HG03460 (cell line): ENCODE measurements around the gene KCNK4.
"Not testable (repeated sequence)": the region's sequence is repeated elsewhere in the genome, so short reads cannot be mapped to it uniquely, and the experiment has no call there.

Experiments
- ATAC-seq: cut with Tn5 transposase; IDR thresholded peaks from one replicate; pipeline ENCODE4 v1.9.1; 2021; ENCODE audit not compliant: unreplicated experiment

Gene KCNK4

GRCh38 chr11:64291262-64291751, at the start of gene KCNK4:
TSS of gene KCNK4 (plus strand) at chr11:64291302. CDS start at chr11:64293019, 1,717 bp downstream.
- ATAC-seq, result no peak

- ATAC-seq, result peak; percentile 51
These were observed 49.4 kb upstream of the KCNK4 start for GRCh38 chr11:64241491-64242374.

DNA sequence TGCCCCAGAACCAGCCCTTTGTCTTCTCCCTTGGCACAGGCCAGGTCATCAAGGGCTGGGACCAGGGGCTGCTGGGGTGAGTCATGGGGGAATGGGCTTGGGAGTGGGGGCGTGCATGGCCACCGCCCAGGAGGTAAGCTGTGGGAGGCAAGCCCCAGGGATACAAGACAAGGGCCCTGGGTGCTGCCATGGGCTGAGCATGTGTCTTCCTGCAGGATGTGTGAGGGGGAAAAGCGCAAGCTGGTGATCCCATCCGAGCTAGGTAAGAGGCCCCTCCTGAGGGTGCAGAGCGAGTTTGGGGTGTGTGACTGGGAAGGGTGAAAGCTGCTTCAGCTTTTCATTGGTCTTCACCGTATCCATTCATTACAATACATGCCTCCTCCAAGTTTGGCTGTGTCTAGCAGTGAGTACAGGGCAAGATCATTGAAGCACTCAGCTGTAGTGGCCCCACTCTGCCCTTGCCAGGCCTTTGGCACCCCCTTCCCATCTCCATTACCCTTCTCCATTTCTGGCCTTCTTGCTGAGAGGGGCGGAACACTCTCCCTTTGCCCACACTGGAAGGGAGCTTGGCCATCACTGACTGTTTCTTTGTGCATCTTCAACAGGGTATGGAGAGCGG, 47.8 kb upstream of the KCNK4 start:
- ATAC-seq, result no peak

DNA sequence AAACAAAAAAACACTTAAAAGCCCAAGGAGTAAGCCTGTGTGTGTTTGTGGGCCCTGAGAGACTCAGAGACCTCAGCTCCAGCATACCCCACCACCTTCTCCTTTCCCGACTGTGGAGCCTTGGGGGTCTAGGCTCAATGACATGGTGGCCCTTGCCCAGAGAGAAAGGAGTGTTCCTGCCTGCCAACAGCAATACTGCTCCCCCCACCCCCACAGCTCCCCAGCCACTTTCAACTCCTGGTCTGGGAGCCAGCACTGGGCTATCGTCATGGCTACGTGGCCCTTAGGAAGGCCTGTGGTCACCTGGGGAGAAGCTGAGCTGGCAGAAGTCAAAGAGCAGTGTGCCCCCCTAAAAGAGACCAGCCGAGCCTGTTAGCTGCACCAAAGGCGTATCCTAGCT, 47.0 kb upstream of the KCNK4 start:
- no peak for ATAC-seq

DNA sequence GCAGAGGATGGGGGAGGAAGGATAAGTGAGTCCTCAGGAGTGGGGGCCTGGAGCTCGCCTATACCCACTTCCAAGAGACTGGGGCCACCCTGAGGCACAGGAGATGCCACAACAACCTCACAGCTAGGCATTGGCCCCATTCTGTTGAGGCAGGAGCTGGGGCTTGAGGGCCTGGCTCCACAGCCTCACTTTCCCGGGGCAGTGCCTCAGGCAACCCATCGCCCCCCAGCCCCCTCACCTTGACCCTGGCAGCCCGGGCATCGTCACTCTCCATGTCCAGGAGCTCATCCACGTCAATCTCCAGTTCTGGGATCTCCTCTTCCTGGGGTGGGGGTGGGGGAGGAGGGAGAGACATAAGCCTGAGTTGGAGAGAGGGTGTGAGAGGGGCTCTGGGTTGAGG, 46.1 kb upstream of the KCNK4 start:
- ATAC-seq, result no peak

DNA sequence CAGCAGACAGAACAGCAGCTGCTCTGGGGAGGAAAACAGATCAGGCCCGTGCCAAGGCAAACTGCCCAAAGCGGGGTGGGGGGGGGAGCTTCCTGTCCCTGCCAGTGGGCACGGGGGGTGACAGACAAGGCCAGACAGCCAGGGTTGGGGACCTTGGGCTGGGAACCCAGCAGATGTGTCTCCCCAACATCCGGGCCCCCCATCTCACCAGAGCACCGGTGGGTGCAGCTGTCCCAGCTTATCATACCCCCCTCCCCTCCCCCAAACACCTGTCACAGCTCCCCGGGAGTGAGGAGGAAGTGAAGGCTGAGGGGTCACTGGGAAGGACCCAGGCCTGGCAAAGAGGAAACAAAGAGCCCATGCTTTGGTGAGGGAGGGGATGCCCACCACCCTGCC, 45.7 kb upstream of the KCNK4 start:
- no peak for ATAC-seq

GRCh38 chr11:64245797-64246620, 45.1 kb upstream of the KCNK4 start:
- ATAC-seq, result no peak

DNA sequence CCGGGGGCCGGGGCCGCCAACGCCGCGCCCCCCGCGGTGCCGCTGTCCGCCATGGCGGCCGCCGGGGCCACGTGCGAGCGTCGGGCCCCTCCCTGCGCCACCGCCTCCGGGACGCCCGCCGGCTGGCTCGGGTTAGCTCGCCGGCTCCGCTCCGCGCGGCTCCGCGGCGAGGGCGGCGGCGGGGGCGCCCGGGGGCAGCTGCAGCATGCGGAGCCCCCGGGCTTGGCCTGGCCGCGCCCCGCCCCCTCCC, 44.6 kb upstream of the KCNK4 start:
- not testable (repeated sequence) for ATAC-seq

- ATAC-seq, result no peak
These were observed 44.0 kb upstream of the KCNK4 start, which contains the start of gene PPP1R14B for GRCh38 chr11:64246871-64247728. TSS of gene PPP1R14B (minus strand) at chr11:64246943. CDS start at chr11:64246673, 270 bp downstream.

- ATAC-seq, result no peak
These were observed 43.2 kb upstream of the KCNK4 start for GRCh38 chr11:64247729-64248531.

- ATAC-seq, result no peak
These were observed 42.5 kb upstream of the KCNK4 start for GRCh38 chr11:64248578-64248977.

DNA sequence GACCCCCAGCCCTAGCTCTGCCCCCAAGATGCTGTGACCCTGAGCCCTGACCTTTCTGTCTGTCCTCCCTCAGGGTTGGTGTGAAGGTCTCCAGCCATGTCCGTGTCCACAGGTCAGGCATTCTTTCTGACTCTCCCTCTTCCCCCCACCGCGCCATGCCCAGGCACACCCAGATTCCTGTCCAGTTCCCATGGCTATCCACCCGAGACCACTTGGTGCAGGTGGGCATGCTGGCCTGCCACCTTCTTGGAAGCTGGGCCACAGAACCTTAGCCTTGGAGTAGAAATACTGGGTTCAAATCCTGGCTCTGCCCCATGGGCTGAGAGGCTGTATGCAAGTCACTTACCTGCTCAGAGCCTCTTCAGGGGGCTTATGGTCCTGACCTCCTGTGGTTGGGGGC, 42.1 kb upstream of the KCNK4 start:
- ATAC-seq, result no peak

DNA sequence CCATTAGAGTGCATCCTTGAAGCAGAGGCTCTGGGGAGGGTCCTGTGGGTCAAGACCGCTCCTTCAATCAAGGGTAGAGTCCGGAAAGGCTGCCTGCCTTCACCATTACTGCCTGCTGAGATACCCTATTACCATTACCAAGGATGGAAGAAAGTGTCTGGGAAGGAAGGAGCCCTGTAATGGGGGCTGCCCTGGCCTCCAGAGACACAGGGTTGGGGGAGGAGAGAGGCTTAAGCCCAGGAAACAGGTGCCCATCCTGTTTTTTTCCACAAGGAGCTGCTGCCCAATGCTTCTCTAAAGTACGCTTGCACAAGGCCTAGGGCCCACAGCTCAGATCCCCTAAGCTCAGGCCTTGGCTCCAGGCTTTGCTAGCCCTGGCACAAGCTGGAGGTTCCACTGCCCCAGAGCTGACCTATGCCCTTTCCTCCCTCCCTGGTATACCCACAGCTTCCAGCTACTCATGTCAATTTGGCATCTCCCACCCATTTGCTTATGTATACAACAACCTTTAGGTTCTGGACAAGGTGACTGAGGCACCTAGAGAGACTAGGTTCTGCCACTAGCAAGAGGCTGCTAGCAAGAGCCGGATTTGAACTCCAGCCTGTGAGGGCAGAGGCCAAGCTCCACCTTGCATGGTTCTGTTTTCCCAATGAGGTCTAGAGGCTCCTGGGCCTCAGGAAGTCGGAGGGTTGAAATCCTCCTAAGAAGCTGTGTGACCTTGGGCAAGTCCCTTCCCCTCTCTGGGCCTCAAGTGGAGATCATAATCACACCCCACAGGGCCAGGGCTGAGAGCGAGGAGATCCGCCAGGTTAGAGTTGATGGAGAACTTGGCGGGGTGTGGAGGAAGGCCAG, 41.3 kb upstream of the KCNK4 start:
- no peak for ATAC-seq

- ATAC-seq, result no peak
These were observed 40.6 kb upstream of the KCNK4 start for GRCh38 chr11:64250415-64251015.

GRCh38 chr11:64251016-64251752, 39.9 kb upstream of the KCNK4 start, which contains the start of gene PLCB3:
TSS of gene PLCB3 (plus strand) at chr11:64251530. CDS start at chr11:64251650, 120 bp downstream.
- ATAC-seq, result peak; percentile 34

GRCh38 chr11:64251753-64252002, 39.4 kb upstream of the KCNK4 start:
- ATAC-seq, result no peak

DNA sequence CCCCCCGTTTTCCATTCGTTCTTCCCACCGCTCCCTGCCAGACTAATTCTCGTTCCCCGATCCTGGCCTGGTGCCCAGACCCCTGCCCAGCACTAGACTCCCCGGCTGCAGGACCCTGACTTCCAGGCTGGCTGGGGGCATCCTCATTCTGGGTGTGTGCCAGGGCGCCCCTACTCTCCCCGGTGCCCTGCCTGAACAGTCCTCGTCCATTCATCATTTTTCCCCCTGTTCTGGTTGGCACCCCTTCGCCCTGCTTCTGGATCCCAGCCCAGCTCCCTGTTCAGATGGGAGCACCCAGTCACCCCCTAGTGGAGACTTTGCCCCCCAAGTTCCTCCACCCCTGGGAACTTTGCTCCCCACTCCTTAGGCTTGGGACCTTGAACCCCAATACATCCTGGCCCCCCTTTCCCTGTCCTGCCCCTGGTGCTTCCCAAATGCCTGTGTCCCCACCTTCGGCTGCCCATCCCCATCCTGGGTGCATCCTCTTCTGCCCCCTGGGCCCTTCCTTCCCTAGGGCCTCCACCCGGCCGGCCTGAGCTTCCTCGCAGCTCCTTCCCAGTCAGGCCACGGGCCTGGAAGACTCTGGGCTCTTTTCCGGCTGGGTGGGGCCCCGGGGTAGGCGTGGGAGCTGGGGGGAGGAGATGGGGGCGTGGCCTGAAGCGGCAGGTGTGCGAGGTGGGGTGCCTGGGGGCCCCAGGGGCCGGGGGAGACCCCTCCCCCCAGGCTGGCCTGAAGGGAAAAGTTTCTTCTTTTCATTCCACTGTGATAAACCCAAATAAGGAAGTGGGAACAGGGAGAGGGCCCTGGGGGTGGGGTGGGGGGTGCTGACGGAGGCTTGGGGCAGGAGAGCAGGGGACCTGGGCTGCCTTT, 38.9 kb upstream of the KCNK4 start:
- ATAC-seq, result no peak
